Keratinocyte (primary cell): ENCODE results near the gene MRPS33. TPM values are rescaled to one million over a fixed set of nuclear protein-coding genes. Genes with fewer than 3 reads are reported as not detected.

ENCODE experiments used
- DNase-seq: peaks from one replicate; pipeline ENCODE4 v3.0.0-alpha.2; 2011; ENCODE audit warnings: low read depth, missing footprints, low spot score
- FAIRE-seq: peaks from 2 replicates; lab custom pipeline; 2011; peaks lifted over from hg19 to GRCh38; lab: Jason Lieb, UNC
- H2AFZ ChIP-seq: 2 replicates; pipeline ENCODE4 v1.6.0; 2012; ENCODE audit warnings: low read length, control low read depth, inconsistent platforms; ENCODE audit not compliant: control insufficient read depth
- H3K27ac ChIP-seq: 2 replicates; pipeline ENCODE4 v1.5.1; 2011; ENCODE audit warnings: low read length; ENCODE audit not compliant: control insufficient read depth, insufficient read depth
- H3K27me3 ChIP-seq: 3 replicates; pipeline ENCODE4 v1.6.0; 2011; ENCODE audit warnings: low read length; ENCODE audit not compliant: control insufficient read depth, insufficient read depth; ENCODE audit errors: extremely low read depth
- H3K36me3 ChIP-seq, 2 experiments: 2 replicates in 1 of 2; 3 replicates in 1 of 2; pipeline ENCODE4 v1.5.1; 2011; ENCODE audit warnings: low read length in 2 of 2, mild to moderate bottlenecking in 1 of 2; ENCODE audit not compliant: control insufficient read depth in 2 of 2, insufficient read depth in 2 of 2; ENCODE audit errors: extremely low read depth in 1 of 2
- H3K4me1 ChIP-seq: 3 replicates; pipeline ENCODE4 v1.5.1; 2011; ENCODE audit warnings: low read length; ENCODE audit not compliant: control insufficient read depth, insufficient read depth; ENCODE audit errors: extremely low read depth
- H3K4me2 ChIP-seq: 3 replicates; pipeline ENCODE4 v1.6.0; 2011; ENCODE audit warnings: low read depth, low read length; ENCODE audit not compliant: control insufficient read depth, insufficient read depth; ENCODE audit errors: extremely low read depth
- H3K4me3 ChIP-seq, 3 experiments: fragments of 200-600 bp in 1 of 3; sonication (generic) in 1 of 3; 2 replicates in 2 of 3; 3 replicates in 1 of 3; pipeline ENCODE4 v1.5.1; 2011 to 2016; ENCODE audit warnings: low read length in 3 of 3, mild to moderate bottlenecking in 3 of 3, control low read depth in 2 of 3, inconsistent platforms in 1 of 3, low read depth in 1 of 3, mixed read lengths in 1 of 3, mixed run types in 1 of 3, moderate library complexity in 1 of 3; ENCODE audit not compliant: control insufficient read depth in 2 of 3, insufficient read depth in 2 of 3; ENCODE audit errors: extremely low read depth in 1 of 3
- H3K79me2 ChIP-seq: 2 replicates; pipeline ENCODE4 v1.6.0; 2012; ENCODE audit warnings: low read length; ENCODE audit not compliant: control insufficient read depth, insufficient read depth
- H3K9ac ChIP-seq: 3 replicates; pipeline ENCODE4 v1.6.0; 2011; ENCODE audit warnings: low read length; ENCODE audit not compliant: control insufficient read depth, insufficient read depth; ENCODE audit errors: extremely low read depth
- H3K9me1 ChIP-seq: 3 replicates; pipeline ENCODE4 v1.6.0; 2011; ENCODE audit warnings: low read length; ENCODE audit not compliant: control insufficient read depth, insufficient read depth; ENCODE audit errors: extremely low read depth
- H3K9me3 ChIP-seq: 2 replicates; pipeline ENCODE4 v1.5.1; 2012; ENCODE audit warnings: low read depth, low read length; ENCODE audit not compliant: control insufficient read depth
- H4K20me1 ChIP-seq: 3 replicates; pipeline ENCODE4 v1.6.0; 2011; ENCODE audit warnings: low read length; ENCODE audit not compliant: control insufficient read depth, insufficient read depth; ENCODE audit errors: extremely low read depth
- CTCF ChIP-seq, 3 experiments: IDR thresholded peaks in 1 of 3; conservative IDR thresholded peaks in 1 of 3; optimal IDR thresholded peaks in 1 of 3; 2 replicates in 2 of 3; 3 replicates in 1 of 3; pipeline versions ENCODE3 to v1.5.1; 2011; ENCODE audit warnings: low read length in 3 of 3, mild to moderate bottlenecking in 3 of 3, moderate library complexity in 2 of 3, control low read depth in 1 of 3, inconsistent platforms in 1 of 3; ENCODE audit not compliant: insufficient read depth in 2 of 3; ENCODE audit errors: extremely low read depth in 1 of 3
- EZH2 ChIP-seq: IDR thresholded peaks from one replicate; pipeline ENCODE4 v1.6.1; 2012; ENCODE audit warnings: inconsistent platforms, mild to moderate bottlenecking, low read length, moderate library complexity
- dilution Hi-C: fragments of 300-500 bp; cut with MboI; formaldehyde crosslinking; loops from one replicate; pipeline ENCODE4 v1.7.0; 2020; ENCODE audit warnings: low sequenced_read_pairs; ENCODE audit not compliant: extremely low pct_ligation_motif_present
- polyA plus RNA-seq, 5 experiments: library from polyadenylated mRNA; depleted of rRNA in 3 of 5; stranded (reverse) in 3 of 5; stranded (forward) in 1 of 5; unstranded in 1 of 5; fragments of >200 nt; gene quantifications; 1 replicate in 1 of 5; 2 replicates in 3 of 5; 3 replicates in 1 of 5; pipeline versions ENCODE4 v1.2.1 to v1.2.3, GENCODE V29; 2011 to 2012; ENCODE audit warnings: missing spikeins in 2 of 5, low read depth in 1 of 5, low replicate concordance in 1 of 5

Gene MRPS33
- polyA plus RNA-seq, 1 donor (not counting 4 experiments of a cell fraction or from before 2014, with no cell fraction given), result 141 TPM

GRCh38 chr7:141017555-141017954 lies 2.8 kb upstream of the MRPS33 start:
- H3K27ac ChIP-seq, result no peak overlapping the region
- no peaks in the 10 kb centered on the region for H3K27me3 ChIP-seq
- H3K4me1 ChIP-seq, result peaks cover 12% of the 10 kb centered on the region
- H4K20me1 ChIP-seq, result no peaks in the 10 kb centered on the region
- no peak for DNase-seq
- dilution Hi-C loops, result no loop called here
- TF ChIP-seq EZH2, result no peak
- TF ChIP-seq CTCF (optimal IDR thresholded peaks at IDR 0.05 in 1 of 3, IDR thresholded peaks at IDR 0.05 in 1 of 3, conservative IDR thresholded peaks at IDR 0.05 in 1 of 3; ENCODE audit: extremely low read depth in 1 of 3, insufficient read depth in 2 of 3, low read length in 3 of 3), result no peak
- no peak overlapping the region for H3K4me2 ChIP-seq
- H3K9ac ChIP-seq, result no peak overlapping the region
- no peaks in the 10 kb centered on the region for H3K9me3 ChIP-seq
- H3K9me1 ChIP-seq, result no peaks in the 10 kb centered on the region
- FAIRE-seq, result no peak
- H3K79me2 ChIP-seq, result peaks cover 13% of the 10 kb centered on the region
- H3K4me3 ChIP-seq, result no peak overlapping the region
- H3K36me3 ChIP-seq, result no peaks in the 10 kb centered on the region
- H2AFZ ChIP-seq, result no peak overlapping the region

GRCh38 chr7:141016349-141016748 lies 1.6 kb upstream of the MRPS33 start:
- H2AFZ ChIP-seq, result no peak overlapping the region
- H3K9me1 ChIP-seq, result no peaks in the 10 kb centered on the region
- no peak overlapping the region for H3K4me3 ChIP-seq
- no peak overlapping the region for H3K27ac ChIP-seq
- H3K4me2 ChIP-seq, result no peak overlapping the region
- no peaks in the 10 kb centered on the region for H3K36me3 ChIP-seq
- DNase-seq, result no peak
- dilution Hi-C loops, result no loop called here
- no peaks in the 10 kb centered on the region for H3K27me3 ChIP-seq
- H3K9ac ChIP-seq, result no peak overlapping the region
- no peak for TF ChIP-seq CTCF (optimal IDR thresholded peaks at IDR 0.05 in 1 of 3, IDR thresholded peaks at IDR 0.05 in 1 of 3, conservative IDR thresholded peaks at IDR 0.05 in 1 of 3; ENCODE audit: extremely low read depth in 1 of 3, insufficient read depth in 2 of 3, low read length in 3 of 3)
- no peak for TF ChIP-seq EZH2
- H3K79me2 ChIP-seq, result peaks cover 19% of the 10 kb centered on the region
- no peaks in the 10 kb centered on the region for H4K20me1 ChIP-seq
- peaks cover 16% of the 10 kb centered on the region for H3K4me1 ChIP-seq
- no peak for FAIRE-seq
- H3K9me3 ChIP-seq, result no peaks in the 10 kb centered on the region
